DND-41 (cell line): Measurements from ENCODE around the gene TUBA3E.
"Not testable (repeated sequence)": the region's sequence is repeated elsewhere in the genome, so short reads cannot be mapped to it uniquely, and the experiment has no call there.

Source experiments
- CTCF ChIP-seq: IDR thresholded peaks from 2 replicates; pipeline ENCODE4 v1.5.1; 2012; ENCODE audit warnings: borderline replicate concordance, low read length, moderate library complexity, mild to moderate bottlenecking; ENCODE audit not compliant: poor library complexity, severe bottlenecking; ENCODE audit errors: extremely low read depth
- EZH2 ChIP-seq: IDR thresholded peaks from 3 replicates; pipeline ENCODE4 v1.6.1; 2012; ENCODE audit warnings: borderline replicate concordance, low read depth, mild to moderate bottlenecking, moderate library complexity, low read length, inconsistent platforms; ENCODE audit not compliant: severe bottlenecking

GRCh38 chr2:130207051-130207450, 8.8 kb upstream of the TUBA3E start:
- TF ChIP-seq CTCF, EZH2: not testable (repeated sequence)
